HG03439 (cell line): ENCODE results near the gene ALDH1B1.
"Not testable (repeated sequence)": the region's sequence is repeated elsewhere in the genome, so short reads cannot be mapped to it uniquely, and the experiment has no call there.

ENCODE experiments used
- ATAC-seq: cut with Tn5 transposase; IDR thresholded peaks from one replicate; pipeline ENCODE4 v1.9.1; 2021; ENCODE audit warnings: mild to moderate bottlenecking, moderate library complexity; ENCODE audit not compliant: unreplicated experiment

The ALDH1B1 gene

DNA sequence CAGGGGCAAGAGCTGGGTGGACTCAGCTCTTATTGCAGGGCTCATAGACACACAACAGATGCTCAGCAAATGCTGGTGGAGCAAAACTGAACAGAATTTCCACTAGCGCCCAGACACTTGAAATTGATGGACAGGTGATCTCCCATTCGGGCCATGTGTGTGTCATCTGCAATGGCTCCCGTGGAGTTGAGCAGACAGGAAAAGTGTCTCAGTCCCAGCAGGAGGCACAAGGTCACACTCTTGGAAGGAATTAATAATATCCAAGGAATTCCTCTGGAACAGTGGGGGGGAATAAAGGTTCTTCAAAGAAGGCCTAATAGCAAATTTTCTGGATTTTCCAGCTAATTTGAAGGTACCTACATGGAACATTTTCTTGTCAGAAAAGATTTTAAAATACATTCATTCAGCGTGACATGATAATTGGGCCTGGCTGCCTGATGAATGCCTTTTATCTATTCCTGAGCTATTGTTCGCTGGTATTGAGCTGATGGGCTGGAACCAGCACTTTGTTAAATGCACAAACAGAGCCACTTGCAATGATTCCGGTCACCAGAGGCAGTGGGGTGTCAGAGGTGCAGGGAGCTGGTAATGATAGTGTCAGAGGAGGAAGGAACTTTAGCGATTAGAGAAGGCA, 31.5 kb upstream of the ALDH1B1 start:
- no peak for ATAC-seq

DNA sequence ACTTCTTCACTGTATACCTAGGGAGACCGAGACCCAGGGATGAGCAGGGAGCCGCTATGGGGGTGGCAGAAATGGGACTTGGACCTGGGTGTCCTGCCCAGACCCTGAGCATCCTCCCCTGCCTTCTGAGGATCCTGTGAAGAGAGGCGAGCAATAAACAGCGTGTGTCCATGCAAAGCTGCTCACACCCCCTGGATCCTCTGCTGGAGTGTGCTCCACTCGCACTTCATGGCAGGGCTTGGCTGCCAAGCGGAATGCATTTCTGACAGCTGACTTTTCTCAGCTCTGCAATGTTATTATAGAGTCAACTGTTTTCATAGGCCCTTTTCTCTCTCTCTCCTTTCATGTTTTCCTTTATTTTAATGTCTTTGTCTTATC, 31.0 kb upstream of the ALDH1B1 start:
- no peak for ATAC-seq

DNA sequence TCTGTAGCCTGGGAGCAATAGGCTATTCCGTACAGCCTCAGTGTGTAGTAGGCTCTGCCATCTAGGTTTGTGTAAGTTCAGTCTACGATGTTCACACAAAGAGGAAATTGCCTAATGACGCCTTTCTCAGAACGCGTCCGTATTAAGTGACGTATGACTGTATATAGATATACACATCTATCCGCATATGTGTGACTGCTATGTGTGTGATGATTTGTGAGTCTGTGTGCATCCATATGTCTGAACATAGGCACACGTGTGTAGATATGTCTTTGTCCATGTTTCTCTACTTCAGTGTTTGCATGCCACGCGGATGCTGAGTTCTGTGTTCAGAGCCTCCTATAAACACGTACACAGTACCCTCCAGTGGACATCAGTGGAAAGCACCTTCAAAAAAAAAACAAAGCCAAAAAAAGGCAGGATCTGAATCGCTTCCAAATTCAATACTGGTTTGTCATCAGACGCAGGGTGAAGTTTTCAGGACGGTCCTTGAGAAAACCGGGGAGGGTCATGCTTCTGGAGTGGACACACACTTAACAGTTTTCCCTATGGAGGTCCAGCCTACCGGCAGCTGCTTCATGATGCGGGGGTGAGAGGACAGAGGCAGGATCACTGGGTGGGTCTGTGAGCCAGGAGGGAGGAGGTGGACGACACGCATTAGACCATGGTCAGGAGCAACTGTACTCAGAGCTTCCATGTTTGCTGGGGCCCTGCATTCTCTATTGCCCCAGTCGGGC, 29.5 kb upstream of the ALDH1B1 start:
- no peak for ATAC-seq

DNA sequence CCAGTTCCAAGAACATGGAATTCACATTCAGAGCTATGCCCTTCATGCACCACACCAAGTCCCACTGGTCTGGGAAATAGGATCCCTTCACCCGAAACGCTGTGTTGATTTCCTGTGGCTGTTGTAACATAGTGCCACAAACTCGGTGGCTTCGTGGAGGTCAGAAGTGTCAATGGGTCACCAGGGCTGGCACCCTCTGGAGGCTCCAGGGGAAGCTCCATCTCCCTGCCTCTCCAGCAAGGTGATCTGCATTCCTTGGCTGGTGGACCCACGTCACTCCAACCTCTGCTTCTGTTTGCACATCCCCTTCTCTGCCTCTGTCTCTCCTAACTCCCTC, 28.9 kb upstream of the ALDH1B1 start:
- ATAC-seq, result no peak

DNA sequence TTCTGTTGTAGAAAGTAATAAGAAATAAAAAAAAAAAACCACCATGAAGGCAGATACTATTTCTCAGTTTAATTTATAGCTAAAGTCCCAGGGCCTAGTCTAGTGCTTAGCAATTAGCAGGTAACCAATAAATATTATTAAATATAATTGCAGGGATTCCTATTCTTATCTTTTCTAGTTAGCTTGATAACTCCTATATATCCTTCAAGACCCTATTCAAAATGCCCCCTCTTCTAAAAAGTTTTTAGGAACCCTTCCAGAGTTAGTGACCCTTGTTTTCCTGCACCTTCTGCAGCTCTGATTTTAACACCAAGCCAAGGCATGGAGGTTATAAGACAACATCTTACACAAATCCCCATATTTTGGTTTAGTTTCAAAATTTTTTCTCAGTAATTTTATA, 24.6 kb upstream of the ALDH1B1 start:
- ATAC-seq, result no peak

DNA sequence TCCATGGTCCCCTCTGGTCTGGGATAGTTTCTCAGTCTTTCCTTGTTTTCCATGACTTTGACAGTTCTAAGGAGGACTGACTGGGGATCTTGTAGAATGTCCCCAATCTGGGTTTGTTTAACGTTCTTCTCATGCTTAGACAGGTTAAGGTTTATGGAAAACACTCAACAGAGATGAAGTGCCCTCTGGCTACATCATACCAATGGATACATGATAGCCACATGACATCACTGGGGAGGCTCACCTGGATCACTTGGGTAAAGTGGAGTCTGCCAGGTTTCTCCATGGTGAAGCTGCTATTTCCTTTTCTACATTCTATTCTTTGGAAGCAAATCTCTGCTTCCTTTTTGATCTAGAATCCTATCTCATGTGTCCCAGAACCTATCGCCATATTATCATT, 23.8 kb upstream of the ALDH1B1 start:
- ATAC-seq, result no peak

DNA sequence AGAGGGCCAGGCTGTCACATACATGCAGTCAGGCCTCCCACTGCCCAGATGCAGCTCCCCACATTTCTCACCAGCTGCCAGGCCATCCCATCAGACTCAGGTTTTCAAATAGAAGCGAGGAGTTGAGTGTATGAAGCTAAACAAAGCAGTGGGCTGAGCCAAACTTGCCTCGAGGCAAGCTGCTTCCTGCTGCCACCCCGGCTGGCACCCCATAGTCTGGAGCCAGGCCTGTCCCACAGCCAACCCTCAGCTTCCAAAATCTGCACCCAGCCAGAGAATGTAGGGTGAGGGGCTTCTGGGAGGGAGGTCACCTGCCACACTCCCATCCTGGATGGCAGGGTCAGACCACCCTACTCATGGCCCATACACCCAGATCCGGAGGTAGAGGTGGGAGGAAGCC, 22.3 kb upstream of the ALDH1B1 start:
- no peak for ATAC-seq

DNA sequence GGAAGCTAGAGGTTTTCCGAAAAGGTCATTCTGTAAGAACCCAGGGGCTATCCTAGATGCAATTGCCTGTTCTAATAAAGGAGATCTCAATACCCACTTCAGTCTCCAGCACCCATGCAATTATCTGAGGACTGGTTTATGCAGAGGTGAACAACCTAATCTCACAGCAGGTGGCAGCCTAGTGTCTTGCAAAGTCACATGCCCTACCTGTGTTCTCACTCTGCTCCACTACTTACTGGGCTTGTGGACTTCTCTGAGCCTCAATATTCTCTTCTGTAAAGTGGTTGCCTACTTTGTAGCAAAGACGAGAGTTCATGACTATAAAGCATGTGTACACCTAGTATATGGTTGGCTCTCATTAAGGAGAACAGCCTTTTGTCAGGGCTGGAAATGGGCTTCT, 21.0 kb upstream of the ALDH1B1 start:
- ATAC-seq, result no peak

DNA sequence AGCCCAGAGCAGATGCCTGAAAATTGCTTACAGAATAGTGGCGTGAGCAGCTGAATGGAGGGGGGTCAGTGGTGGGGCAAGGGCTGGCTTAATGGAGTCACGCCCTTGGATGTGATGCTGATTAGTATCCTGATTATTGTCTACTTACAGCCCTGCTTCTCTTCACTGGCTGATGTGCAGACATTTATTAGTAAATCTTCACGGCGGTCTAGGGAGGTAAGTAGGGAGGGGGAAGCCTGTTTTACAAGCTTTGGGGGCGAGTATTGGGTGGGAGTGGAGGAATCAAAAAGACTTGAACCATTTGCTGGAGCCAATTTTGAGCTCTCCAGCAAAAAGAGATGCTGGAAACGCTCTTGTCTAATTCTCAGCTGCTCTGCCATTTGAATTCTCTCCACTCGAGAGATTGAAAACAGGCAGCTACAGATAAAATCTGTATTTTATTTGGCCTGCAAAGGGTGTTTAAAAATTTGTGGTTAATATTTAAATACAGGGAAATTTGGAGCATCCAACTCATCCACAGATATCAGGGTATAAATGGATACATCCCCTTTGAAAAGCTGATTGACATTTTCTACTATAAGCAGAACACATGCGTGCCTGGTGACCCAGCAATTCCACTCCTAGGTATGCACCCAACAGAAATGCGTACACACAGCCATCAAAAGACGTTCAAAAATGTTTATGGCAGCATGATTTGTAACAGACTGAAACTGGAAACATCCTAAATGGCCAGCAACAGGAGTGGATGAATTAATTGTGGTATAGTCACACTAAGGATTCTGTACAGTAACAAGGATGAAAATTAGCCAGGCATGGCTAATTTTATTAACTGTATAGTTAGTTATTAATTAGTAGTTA, 19.5 kb upstream of the ALDH1B1 start:
- no peak for ATAC-seq

DNA sequence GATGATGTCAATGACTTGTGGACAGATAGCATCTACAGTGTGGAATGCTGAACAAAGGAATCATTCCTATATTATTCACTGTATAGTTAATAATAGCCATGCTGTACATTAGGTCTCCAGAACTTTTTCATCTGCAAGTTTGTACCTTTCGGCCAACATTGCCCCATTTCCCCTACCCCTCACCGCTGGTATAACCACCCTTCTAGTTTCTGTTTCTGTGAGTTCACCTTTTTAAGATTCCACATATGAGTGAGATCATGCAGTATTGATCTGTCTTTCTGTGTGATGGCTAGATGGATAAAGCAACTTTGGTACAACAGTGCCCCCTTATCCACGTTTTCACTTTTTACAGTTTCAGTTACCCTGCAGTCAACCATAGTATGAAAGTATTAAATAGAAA, 18.8 kb upstream of the ALDH1B1 start:
- no peak for ATAC-seq

DNA sequence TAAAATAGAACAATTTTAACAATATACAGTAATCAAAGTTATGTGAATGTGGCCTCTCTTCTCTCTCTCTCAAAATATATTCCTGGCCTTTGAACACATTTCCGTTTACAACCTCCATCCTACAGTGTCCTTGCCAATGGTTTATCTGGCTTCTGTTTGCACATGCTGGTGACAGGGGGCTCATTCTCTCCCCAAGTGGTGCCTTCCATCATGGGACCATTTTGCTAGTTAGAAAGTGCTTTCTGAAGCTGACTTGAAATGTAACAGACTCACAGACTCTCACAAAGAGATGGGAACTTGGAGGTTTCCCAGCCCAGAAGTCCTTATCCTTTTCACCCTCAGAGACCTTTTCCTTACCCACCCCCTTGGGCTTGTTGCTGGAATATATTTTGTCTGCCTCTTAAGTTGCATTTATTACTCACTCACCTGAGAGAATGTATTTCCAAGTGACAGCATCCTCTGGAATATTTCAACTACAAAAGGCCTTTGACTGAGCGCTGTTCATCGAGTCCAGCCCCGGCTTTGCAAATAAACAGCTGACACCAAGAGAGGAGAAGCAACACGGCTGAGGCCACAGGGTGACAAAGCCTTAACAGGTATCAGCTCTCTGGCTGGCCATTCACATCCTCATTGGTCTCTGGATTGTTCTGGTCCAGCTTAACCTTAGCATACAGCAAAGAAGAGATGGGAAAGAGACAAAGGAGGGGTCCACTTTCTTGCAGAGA, 17.5 kb upstream of the ALDH1B1 start:
- ATAC-seq, result no peak

DNA sequence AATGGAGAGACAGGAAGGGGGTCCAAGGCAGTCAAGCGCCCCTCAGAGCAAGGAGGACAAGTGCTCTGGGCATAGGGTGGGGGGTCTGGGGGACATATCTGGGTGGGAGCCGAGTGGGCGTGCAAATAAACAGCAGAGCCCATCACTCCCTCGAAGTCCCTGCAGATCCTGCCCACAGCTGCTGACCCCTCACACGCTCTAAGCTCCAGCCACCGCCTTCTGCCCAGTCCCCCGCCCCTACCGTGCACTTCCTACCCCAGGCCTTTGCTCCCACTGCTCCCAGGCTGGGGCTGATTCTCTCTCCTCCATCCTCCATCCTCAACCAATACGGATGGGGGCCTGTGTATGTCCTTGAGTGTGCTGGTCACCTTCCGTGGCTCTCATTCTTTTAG, 16.9 kb upstream of the ALDH1B1 start:
- ATAC-seq, result no peak

DNA sequence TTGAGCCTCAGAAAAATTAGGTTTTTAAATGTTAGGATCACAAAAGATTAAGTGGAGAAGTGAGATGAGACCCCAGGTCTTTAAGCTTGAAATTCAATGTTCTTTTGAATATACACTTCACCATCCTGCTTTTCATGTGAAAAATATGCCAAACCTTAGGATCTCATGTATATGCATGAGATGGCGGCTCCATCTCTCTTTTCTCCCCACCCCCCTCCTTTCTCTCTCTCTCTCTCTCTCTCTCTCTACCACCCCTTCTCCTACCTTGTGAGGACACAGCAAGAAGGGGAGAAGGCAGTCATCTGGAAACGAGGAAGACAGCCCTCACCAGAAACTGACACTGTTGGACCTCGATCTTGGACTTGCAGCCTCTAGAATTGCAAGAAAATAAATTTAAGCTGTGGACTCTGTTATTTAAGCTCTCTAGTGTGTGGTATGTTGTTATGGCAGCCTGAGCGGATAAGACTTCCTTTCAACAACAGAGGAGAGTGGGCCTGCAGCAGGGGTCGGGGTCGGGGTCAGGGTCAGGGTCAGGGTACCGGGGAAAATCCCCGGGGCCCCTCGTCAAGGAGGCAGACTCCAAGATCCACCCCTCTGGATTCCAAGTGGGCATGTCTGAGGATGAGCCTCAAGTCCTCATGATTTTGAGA, 16.4 kb upstream of the ALDH1B1 start:
- ATAC-seq, result no peak

DNA sequence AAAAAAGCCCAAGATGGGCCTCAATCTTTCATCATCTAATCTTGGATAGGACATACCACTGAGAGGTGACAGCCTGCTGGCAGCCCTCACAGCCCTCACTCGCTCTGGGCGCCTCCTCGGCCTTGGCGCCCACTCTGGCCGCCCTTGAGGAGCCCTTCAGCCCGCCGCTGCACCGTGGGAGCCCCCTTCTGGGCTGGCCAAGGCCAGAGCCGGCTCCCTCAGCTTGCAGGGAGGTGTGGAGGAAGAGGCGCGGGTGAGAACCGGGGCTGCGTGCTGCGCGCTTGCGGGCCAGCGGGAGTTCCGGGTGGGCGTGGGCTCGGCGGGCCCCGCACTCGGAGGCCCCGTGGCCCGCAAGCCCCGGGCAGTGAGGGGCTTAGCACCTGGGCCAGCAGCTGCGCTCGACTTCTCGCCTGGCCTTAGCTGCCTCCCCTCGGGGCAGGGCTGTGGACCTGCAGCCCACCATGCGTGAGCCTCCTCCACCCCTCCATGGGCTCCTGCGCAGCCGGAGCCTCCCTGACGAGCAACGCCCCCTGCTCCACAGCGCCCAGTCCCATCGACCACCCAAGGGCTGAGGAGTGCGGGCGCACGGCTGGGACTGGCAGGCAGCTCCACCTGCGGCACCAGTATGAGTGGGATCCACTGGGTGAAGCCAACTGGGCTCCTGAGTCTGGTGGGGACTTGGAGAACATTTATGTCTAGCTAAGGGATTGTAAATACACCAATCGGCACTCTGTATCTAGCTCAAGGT, 15.0 kb upstream of the ALDH1B1 start:
- not testable (repeated sequence) for ATAC-seq

DNA sequence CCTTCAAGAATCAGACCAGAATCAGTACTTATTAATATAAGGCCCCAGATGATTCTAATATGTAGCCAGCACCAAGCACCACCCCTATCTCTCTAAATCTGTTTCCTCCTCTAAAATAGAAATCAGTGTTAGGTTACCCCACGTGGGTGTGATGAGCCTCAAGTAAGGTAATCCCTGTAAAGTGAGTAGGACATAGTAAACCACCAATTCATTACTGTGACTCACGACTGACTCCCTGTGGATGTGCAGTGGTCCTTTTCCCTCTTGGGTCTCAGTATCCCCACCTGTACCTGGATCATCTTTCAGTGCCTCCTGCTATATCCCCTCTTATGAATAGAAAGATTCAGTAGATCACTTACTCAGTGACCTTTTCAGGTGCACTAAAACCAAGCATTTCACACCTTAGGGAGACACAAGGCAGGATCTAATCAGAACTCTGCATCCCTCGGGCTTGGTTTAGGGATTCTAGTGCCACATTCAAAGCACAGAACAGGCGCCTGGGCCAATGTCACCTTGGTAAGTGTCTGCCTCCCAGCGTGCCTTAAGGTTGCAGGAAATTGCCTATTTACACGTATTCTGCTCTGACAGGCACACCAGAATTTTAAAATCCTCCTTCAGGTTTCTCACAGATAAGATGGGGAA, 12.2 kb upstream of the ALDH1B1 start:
- no peak for ATAC-seq

DNA sequence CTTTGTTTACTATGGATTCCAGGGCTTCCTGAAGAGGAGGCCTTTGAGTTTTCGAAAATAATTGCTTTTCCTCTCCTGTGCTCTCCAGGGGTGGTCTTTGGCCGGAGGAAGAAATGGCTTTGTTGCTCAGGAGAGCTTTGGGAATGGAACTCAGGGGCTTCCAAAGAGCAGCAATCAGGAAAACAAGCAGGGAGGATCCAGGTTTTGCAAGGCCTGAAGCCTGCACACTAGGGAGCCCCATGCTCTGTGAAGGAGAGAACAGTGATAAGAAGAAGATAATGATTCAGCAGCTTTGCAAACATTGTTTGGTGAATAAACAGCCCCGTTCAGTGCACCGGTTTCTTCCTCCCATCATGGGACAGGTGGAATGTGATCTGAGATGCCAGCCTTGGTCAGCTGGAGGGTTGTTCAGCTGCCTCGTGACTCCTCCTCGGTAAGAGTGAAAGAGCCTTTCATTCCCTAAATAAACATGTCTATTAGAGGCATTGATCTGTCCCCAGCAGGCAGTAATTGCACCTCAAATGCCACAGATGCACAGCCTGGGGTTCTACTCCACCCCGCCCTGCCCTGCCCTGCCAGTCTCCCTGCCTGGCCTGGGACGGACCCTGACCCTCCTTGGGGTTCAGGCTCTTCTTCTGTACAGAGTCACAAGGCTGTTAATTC, 11.5 kb upstream of the ALDH1B1 start:
- ATAC-seq, result no peak

DNA sequence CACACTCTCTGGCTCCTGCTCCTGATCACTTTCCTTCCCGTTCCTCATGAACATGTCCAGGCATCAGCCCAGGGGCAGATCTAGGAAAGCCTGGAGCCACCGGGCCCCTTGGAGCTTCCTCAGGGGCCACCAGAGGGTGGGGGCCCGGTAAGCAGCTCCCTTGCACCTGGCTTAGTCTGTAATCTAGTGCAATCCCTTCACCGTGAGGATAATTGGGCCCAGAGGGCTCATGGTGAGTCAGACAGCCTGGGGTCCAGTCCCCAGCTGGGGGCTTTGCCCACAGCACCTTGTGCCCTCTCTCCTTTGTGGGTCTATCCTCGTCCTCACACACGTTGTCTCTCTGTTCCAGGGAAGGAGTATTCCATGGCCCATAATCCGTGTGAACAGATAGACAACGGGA, 10.4 kb upstream of the ALDH1B1 start:
- no peak for ATAC-seq

DNA sequence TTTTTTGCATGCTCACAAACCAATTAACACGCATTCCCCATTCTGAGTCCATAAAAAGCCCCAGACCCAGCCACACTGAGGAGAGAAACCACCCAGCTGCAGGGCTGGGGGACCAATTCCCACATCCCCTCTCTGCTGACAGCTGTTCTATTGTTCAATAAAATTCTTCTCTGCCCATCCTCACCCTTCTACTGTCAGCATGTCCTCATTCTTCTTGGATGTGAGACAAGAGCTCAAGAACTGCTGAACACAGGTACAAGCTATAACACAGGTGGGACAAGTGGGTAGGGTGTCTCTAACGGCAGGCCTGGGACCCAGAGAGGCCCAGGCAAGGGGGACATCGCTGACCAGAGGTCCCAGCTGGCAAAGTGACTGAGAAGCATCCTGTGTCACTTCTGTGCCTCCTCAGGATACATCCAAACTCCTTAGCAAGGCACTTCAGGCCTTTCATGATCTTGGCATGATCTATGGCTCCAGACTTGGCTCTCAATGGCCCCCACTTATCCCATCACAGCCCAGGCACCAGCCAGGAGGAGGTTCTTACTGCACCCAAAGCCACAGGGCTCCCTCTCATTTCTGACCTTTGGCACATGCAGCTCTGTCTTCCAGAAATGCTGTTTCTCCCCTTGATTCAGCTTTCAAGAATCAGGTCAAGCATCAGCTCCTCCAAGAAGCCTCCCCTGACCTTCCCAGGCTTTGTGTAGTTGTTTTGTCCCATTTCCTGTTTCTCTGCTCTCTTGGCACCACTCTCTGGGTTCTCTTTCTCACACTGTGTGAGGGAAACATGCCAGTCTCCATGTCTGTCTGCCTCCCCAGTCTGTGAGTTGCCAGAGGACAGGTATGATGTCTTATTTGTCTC, 7.3 kb upstream of the ALDH1B1 start:
- no peak for ATAC-seq
